Measurements from ENCODE around the gene SP9.
A peak's percentile ranks its signal among the peaks of the same experiment; 100 is the strongest.
"Not testable (repeated sequence)": the region's sequence is repeated elsewhere in the genome, so short reads cannot be mapped to it uniquely, and the experiment has no call there.

SP9 gene

GRCh38 chr2:174344716-174345461, 10.1 kb downstream of the SP9 start:
- peak; percentile 12 for DNase-seq (ENCODE audit: low read depth)

DNA sequence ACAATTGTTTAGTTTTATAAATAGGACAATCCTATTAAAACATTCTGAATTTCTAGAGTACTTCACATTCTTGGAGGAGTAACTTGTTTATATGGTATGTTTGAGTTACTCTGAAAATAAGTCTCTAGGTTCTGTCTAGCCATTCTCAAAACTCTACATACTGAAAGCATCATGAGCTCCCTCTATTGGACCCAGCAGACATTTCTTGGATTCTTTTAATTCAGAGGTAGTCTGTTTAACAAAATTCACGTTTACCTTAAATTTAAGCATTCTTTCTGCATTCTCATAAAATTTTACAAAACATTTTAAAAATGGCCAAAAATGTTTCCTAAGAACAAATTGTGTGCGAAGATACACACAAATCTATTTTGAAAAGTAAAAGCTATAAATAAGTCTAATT, 15.3 kb downstream of the SP9 start:
- no peak for DNase-seq (ENCODE audit: low read depth)

GRCh38 chr2:174350593-174351181, 15.9 kb downstream of the SP9 start:
- no peak for DNase-seq (ENCODE audit: low read depth)

GRCh38 chr2:174353004-174353403, 18.2 kb downstream of the SP9 start:
- DNase-seq (ENCODE audit: low read depth), result no peak

DNA sequence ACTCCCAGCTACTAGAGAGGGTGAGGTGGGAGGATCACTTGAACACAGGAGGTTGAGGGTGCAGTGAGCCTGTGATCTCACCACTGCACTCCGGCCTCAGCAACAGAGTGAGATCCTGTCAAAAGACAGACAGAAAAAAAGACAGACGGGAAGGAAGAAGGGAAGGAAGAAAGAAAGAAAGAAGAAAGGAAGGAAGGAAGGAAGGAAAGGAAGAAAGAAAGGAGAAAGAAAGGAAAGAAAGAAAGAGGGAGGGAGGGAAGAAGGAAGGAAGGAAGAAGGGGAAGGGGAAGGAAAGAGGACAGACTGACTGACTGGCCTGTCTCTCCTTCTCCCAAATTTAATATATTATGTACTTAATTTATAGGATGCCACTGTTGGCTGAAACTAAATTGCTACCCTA, 21.6 kb downstream of the SP9 start:
- DNase-seq (ENCODE audit: low read depth), result no peak

DNA sequence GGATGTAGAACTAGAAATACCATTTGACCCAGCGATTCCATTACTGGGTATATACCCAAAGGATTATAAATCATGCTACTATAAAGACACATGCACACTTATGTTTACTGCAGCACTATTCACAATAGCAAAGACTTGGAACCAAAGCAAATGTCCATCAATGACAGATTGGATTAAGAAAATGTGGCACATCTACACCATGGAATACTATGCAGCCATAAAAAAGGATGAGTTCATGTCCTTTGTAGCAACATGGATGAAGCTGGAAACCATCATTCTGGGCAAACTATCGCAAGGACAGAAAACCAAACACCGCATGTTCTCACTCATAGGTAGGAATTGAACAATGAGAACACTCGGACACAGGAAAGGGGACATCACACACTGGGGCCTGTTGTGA, 24.9 kb downstream of the SP9 start:
- not testable (repeated sequence) for DNase-seq (ENCODE audit: low read depth)

DNA sequence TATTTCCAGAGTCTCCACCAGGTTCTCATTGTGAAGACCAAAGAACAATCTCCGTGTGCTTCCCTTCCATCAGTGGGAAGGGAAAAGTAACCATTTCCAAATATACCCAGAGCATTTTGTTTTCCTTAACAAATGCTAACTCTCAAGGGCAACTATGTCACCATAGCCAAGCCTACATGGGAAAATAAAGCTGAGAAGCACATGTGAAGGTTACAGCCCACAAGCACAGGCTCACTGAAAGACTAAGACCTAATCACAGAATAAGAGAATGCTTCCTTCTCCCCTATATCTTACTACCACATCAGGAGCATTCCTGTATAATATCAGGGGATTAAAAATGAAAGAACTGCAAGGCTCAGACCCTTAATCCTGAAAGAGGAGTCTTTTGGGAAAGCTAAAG, 28.2 kb downstream of the SP9 start:
- DNase-seq (ENCODE audit: low read depth), result no peak

DNA sequence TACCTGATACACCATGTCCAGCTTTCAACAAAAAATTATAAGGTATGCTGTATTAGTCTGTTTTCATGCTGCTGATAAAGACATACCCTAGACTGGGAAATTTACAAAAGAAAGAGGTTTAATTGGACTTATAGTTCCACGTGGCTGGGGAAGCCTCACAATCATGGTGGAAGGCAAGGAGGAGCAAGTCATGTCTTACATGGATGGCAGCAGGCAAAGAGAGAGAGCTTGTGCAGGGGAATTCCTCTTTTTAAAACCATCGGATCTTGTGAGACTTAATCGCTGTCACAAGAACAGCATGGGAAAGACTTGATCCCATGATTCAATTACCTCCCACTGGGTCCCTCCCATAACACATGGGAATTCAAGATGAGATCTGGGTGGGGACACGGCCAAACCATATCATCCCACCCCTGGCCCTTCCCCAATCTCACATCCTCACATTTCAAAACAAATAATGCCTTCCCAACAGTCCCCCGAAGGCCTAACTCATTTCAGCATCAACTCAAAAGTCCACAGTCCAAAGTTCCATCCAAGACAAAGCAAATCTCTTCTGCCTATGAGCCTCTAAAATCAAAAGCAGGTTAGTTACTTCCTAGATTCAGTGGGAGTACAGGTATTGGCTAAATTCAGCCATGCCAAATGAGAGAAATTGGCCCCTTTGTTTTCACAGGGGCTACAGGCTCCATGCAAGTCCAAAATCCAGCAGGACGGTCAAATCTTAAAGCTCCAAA, 28.9 kb downstream of the SP9 start:
- DNase-seq (ENCODE audit: low read depth), result not testable (repeated sequence)

DNA sequence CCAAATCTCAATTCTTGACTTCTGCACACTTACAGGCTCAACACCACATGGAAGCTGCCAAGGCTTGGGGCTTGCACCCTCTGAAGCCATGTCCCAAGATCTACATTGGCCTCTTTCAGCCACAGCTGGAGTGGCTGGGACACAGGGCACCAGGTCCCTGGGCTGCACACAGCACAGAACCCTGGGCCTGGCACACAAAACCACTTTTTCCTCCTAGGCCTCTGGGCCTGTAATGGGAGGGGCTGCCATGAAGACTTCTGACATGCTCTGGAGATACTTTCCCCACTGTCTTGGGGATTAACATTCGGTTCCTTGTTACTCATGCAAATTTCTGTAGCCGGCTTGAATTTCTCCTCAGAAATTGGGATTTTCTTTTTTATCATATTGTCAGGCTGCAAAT, 29.9 kb downstream of the SP9 start:
- DNase-seq (ENCODE audit: low read depth), result no peak

- no peak for DNase-seq (ENCODE audit: low read depth)
These were observed 30.8 kb downstream of the SP9 start for GRCh38 chr2:174365571-174365970.

GRCh38 chr2:174368691-174369090, 33.9 kb downstream of the SP9 start:
- no peak for DNase-seq (ENCODE audit: low read depth)

DNA sequence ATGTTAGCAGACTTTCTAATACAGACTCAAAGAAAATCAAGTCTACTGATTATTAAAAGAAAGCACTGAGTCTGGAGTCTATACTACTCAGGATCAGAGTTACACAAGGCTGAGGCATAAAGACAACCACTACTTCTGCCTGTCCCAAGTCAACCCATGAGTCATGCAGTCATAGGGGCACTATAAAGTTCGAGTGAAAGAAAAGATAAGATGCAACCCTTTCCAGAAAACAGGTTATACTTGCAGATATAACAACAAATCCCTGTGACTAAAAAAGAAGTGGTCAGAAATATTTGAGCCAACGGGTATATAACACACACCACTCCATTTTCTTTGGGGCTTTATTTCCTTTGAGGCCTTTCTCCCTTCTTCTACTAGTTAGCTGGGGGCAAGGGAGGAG, 42.2 kb downstream of the SP9 start:
- DNase-seq (ENCODE audit: low read depth), result no peak

- DNase-seq (ENCODE audit: low read depth), result no peak
These were observed 49.0 kb downstream of the SP9 start for GRCh38 chr2:174383796-174384195.

DNA sequence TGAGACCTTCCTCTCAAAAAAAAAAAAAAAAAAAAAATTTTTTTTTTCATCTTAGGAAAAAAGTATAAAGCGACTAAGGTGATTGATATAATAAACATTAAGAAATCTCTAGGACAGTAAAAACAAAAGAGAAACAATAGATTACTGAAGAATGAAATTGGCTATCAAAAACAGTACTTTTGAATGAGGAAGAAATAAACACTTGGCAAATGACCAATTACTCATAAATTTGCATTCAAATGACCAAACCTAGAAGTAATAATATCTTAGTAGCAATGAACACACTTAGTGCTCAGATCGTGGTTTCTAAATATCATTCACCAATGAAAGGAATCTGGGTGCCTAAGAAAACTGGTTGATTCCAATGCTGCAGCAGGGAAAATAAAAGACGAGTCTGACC, 50.4 kb downstream of the SP9 start:
- DNase-seq (ENCODE audit: low read depth), result no peak

Measured in fibroblast of gingiva (primary cell).